GM21786 (cell line): Measurements from ENCODE around the gene SLC16A9.

Experiments used
- ATAC-seq: cut with Tn5 transposase; IDR thresholded peaks from one replicate; pipeline ENCODE4 v1.9.1; 2021; ENCODE audit not compliant: unreplicated experiment

Gene SLC16A9

GRCh38 chr10:59631882-59632807 is 77.5 kb downstream of the SLC16A9 start:
- no peak for ATAC-seq

GRCh38 chr10:59631237-59631636 is 78.4 kb downstream of the SLC16A9 start:
- no peak for ATAC-seq

- no peak for ATAC-seq
Observed at GRCh38 chr10:59628965-59629364, 80.7 kb downstream of the SLC16A9 start.

DNA sequence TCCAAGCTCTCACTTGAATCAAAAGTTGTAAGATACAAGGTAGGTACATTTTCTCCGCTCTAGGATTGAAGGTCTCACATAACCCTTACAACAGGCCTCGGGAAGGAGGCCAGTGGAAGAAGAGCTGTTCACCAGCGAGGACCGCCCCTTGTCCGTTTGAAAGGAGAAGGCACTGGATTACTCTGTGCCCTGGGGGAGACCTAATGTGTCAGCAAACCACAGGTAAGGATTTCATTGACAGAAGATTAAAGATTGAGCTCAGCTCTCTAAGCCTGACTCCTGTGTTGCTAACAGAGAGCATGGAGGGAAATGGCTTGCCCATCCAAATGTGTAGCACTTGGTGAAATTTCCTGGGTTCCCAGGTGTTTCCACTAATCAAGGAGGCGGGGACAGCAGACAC is 81.2 kb downstream of the SLC16A9 start:
- ATAC-seq = no peak

DNA sequence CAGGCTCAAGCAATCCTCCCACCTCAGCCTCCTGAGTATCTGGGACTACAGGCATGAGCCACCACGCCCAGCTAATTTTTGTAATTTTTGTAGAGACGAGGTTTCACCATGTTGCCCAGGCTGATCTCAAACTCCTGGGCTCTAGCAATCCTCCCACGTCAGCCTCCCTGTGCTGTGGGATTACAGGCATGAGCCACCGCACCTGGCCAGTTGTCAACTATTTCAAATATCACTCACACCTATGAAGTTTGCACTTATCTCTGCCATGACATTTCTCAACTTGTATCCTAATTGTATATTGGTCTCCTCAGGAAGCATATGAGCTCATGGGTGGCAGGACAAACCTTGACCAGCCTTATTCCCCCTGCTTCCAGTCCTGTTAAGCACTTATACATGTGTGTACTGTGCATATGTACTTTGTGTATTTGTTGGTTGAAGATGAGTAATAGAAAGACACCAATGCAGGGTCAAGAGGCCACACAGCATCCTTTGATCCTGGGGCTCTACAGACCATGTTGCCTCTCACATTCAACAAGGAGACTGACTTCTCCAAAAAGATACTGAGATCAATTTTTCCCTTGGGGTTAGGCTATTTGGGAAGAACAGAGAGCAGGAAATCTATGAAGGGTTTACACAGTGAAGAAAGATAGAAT is 82.2 kb downstream of the SLC16A9 start:
- ATAC-seq = no peak

- no peak for ATAC-seq
Observed at GRCh38 chr10:59626523-59626869, 83.2 kb downstream of the SLC16A9 start.

DNA sequence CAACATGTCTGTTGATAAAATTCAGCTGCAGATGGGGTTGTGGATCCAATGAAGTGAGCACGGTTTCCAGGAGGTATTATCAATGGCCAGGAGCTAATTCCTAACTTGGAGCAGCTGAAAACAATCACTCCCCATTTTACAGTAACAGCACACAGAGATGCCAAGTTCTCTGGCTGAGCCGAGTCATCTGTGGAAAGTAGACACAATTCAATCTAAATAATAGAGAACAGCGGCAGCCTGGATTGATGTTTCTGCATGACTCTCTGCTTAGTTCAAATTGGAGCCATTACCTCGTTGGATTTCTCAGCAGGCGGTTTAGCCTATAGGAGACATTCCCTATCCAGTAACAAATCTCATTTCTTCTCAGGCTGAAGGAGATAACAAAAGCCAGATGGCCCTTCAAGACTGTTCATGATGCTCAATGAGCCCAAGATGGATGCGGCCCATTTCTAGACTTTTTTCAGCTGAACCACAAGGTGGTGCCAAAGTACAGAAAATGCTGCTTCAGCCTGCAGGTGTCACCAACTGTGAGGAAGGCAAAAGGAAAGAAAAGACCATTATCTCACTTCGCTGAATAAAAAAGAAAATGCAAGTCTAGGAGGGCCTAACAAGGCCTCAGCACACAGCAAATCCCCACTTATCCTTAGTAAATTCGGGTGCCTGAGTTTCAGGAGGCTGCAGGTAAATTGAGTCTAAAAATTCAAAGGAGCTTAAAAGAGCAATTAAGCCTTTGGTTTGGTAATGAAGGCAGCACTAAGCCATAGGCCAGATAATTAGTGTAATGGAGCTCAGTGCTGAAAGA is 83.7 kb downstream of the SLC16A9 start:
- peak; percentile 82 for ATAC-seq

DNA sequence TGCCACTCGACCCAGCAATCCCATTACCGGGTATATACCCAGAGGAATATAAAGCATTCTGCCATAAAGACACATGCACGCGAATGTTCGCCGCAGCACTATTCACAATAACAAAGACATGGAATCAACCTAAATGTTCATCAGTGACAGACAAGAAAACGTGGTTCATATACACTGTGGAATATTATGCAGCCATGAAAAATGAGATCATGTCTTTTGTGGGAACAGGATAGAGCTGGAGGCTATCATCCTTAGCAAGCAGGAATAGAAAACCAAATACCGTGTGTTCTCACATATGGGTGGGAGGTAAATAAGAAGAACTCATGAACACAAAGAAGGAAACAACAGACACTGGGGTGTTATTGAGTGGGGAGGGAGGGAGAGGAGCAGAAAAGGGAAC is 84.7 kb downstream of the SLC16A9 start:
- no peak for ATAC-seq

DNA sequence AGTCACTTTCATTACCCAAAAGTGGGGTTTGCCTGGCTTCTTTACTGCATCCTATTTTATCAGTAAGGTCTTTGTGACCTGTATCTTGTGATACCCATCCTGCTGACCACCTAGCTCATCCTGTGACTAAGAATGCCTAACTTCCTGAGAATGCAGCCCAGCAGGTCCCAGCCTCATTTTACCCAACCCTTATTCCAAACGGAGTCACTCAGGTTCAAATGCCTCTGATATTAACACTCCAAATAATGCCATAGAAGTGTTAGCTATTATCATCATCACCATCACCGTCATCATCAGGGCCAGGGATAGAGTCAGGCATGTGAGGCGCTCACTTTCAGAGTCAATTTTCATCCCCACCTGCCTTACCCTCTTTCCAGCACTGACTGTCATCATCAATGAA is 85.5 kb downstream of the SLC16A9 start:
- ATAC-seq = no peak

DNA sequence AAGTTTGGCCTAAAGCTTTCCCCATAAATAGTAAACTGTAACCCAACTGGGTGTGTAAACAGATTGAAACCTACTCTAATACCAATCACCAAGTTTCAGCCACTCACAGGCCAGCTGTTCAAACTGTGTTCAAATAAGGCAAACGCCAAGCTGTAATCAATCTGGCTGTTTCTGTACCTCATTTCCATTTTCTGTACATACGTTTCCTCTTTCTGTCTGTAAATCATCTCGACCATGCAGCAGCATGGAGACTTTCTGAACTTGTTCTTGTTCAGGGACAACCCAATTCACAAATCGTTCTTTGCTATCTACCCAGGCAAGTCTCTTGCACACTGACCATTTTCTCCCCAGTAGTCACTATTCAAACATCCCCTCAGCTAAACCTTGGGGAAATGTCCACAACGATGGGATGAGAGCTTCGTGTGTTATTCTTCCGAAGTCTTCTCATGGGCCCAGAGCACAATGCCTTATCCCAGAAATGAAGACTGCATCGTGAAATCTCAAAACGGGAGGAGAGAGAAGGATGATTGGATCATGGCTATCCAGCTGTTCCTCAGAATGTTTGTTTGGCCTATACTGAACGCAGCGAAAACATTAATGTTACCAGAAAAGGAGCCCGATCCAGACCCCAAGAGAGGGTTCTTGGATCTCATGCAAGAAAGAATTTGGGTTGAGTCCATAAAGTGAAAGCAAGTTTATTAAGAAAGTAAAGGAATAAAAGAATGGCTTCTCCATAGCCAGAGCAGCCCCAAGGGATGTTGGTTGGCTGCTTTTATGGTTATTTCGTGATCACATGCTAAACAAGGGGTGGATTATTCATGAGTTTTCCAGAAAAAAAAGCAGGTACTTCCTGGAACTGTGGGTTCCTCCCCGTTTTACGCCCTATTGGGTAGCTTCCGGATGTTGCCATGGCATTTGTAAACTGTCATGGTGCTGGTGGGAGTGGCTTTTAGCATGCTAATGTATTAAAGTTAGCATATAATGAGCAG is 86.2 kb downstream of the SLC16A9 start:
- ATAC-seq = no peak

- no peak for ATAC-seq
Observed at GRCh38 chr10:59622320-59623132, 87.1 kb downstream of the SLC16A9 start.

GRCh38 chr10:59621771-59622170 is 87.9 kb downstream of the SLC16A9 start:
- ATAC-seq = no peak

- ATAC-seq = no peak
Observed at GRCh38 chr10:59618666-59619065, 91.0 kb downstream of the SLC16A9 start.

- ATAC-seq = no peak
Observed at GRCh38 chr10:59617996-59618395, 91.7 kb downstream of the SLC16A9 start.

GRCh38 chr10:59611048-59611447 is 98.6 kb downstream of the SLC16A9 start:
- ATAC-seq = no peak

DNA sequence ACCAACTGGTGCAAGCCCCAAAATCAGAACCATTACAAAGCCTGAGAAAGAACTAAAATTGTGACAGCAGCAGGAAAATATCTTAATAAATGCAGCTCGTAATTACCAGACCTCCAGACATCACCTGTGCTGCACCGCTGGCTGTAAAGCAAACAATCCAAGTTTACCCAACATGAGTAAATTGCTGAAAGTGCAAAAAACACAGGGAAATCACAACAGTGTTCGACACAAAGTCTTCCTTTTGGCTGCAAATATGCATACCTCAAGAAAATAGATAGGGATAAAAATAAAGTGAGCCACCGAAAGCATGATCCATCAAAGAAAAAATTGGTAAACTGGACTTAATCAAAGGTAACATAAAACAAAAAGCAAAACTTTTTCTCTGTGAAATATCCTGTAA is 101.7 kb downstream of the SLC16A9 start:
- ATAC-seq = no peak

GRCh38 chr10:59606551-59606961 is 103.1 kb downstream of the SLC16A9 start:
- ATAC-seq = no peak

- no peak for ATAC-seq
Observed at GRCh38 chr10:59601985-59602384, 107.7 kb downstream of the SLC16A9 start.
